NCI-H2196 (cell line): Measurements from ENCODE around the gene LMBRD1.
A peak's percentile ranks its signal among the peaks of the same experiment; 100 is the strongest.
"Not testable (repeated sequence)": the region's sequence is repeated elsewhere in the genome, so short reads cannot be mapped to it uniquely, and the experiment has no call there.

Source experiments
- DNase-seq: peaks from one replicate; lab custom pipeline; 2025; ENCODE audit not compliant: unreplicated experiment; lab: John Stamatoyannopoulos, UW

LMBRD1 gene

GRCh38 chr6:69798796-69799195 is 2.0 kb upstream of the LMBRD1 start:
- DNase-seq, result not testable (repeated sequence)

DNA sequence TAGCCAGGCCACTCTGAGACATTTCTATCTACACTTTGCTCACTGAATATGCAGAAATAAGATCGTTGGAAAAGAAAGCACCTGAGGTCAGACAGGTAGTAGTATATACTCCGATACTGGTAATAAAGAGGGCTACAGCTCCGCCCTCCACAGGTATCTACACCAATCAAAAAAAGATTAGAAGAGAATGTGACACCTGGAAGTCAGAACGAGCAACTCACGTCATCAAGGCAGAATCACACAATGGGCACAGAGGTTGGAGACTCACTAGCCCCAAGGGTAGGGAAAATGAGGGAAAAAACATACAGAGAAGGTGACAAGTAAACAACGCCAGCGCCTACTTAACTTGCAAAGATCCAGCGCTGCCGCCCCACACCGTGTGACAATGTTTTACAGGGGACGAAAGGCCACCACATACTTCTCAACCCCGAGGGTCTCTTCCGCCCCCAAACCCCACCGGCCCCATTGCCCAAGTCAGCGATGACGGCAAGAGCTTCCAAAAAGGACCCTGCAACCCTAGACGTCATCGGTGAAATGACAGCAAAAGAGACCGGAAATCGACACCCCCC is 653 bp downstream of the LMBRD1 start:
- DNase-seq, result peak; percentile 56

GRCh38 chr6:69795469-69796072 is 1.2 kb downstream of the LMBRD1 start:
- no peak for DNase-seq

GRCh38 chr6:69792292-69792691 is 4.5 kb downstream of the LMBRD1 start:
- DNase-seq, result no peak

GRCh38 chr6:69791065-69791471 is 5.7 kb downstream of the LMBRD1 start:
- DNase-seq, result no peak

DNA sequence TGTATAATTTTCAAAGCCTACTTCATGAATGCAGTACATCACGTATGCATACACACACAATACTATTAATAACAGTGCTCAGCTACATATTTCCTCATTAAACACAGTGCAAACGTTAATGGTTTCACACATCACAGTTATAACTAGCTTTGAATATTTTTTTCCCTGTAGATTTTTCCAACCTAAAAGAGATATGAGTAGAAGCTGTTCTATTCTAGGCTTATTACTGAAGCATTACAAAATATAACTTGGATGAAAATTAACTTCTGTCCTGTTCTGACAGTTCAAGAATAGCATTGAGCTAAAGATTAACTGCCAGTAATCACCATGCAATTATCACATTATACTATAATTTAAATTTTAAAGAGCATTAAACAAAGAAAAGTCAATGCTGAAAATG is 6.2 kb downstream of the LMBRD1 start:
- no peak for DNase-seq

GRCh38 chr6:69789578-69789977 is 7.2 kb downstream of the LMBRD1 start:
- no peak for DNase-seq

- not testable (repeated sequence) for DNase-seq
Observed at GRCh38 chr6:69787436-69787835, 9.4 kb downstream of the LMBRD1 start.

DNA sequence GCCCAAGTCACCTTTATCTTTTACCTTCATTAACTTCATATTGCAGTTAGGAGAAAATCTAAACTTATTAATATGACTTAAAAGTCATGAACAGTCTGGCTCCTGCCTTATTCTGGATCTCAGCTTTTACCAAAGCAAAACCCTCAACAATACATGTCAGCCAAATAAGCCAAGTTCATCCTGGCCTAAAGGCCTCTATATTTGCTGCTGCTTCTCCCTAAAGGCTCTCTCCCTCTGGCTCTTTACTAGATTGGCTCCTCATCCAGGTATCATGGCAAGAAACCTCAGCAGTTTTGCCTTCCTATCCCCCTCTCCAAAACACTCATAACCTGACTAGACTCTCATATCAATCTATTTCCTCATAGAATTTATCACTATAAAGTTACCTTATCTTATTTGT is 11.1 kb downstream of the LMBRD1 start:
- DNase-seq, result no peak

DNA sequence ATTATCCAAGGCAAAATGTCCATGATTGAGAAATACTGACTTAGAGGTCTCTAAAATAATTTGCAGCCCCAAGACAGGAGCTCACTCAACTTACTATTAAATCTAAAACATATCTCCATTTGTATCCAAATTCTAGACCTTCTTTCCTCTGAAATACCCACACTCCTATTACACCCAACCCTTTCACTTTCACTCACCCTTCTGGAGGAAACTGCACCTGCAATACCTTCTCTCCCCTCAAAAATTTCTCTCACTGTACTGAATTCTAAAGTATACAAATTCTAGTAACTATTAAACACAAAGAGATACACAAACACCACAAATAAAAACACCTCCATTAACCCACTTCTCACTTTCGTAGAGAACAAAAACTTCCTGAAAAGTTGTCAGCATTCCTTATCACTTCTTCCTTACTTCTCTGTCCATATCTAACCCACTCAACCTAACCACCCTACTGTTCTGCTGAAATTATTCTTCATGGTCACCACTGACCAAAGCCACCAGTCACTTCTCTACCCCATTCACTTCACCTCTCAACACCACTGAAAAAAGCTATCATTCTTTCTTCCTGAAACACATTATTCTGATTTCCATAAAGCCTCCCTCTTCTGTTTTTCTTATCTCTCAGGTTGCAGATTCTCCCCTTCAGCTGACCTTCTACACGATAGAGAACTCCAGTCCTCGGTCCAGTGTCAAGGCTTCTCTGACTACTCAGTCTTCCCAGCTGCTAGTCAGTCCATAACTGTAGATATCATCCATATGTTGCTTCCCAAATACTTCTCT is 12.0 kb downstream of the LMBRD1 start:
- no peak for DNase-seq

DNA sequence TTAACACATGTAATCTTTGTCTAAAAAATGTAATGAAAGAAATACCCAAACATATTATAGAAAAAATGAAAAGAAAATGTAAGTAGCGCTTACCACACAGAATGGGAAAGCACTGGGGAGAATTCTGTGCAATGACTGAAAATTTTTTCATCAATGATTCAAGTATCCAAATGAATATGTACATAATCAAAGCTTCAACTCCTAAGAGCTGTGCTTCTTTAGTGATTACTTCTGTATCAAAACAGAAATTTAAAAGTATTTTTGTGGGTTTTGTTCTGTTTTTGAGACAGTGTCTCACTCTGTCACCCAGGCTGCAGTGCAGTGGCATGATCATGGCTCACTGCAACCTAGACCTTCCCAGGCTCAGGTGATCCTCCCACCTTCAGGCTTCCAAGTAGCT is 13.7 kb downstream of the LMBRD1 start:
- DNase-seq, result no peak

DNA sequence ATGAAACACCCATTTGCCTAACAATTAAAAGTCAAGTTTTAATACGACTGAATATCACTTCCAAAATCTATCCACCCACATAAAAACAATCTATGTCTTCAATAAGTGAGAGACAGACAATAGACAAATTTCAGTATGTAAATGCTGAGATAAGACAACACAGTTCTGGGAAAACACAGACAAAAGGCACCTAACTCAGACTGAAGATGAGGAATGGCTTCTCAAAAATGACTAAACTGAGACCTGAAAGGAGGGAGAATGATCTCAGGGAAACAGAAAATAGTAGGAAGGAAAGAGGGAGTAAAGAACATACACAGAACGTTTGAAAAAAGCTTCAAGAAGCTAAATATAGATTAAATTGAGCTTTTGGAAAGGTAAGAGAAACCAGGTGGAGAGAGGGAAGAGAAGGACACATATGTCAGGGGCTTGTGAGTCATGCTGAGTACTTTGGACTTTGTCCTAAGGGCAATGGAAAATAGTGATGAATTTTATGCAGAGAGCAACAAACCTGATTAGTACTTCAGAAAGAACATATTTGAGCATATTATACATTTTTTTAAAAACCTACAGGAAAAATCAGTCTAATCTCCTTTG is 16.1 kb downstream of the LMBRD1 start:
- DNase-seq, result no peak

GRCh38 chr6:69775941-69776340 is 20.9 kb downstream of the LMBRD1 start:
- DNase-seq, result no peak

DNA sequence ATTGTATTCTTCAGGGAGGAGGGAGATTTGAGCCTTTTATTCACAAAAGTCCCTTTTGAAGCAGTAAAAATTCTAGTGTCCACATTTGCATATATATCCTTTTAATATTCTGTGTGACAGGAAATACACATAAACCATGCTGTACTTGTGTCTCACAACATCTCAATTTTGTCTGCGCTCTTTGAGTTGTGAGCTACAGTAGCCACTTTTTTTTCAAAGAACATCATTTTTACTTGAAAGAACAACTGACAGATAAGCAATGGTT is 21.3 kb downstream of the LMBRD1 start:
- no peak for DNase-seq

DNA sequence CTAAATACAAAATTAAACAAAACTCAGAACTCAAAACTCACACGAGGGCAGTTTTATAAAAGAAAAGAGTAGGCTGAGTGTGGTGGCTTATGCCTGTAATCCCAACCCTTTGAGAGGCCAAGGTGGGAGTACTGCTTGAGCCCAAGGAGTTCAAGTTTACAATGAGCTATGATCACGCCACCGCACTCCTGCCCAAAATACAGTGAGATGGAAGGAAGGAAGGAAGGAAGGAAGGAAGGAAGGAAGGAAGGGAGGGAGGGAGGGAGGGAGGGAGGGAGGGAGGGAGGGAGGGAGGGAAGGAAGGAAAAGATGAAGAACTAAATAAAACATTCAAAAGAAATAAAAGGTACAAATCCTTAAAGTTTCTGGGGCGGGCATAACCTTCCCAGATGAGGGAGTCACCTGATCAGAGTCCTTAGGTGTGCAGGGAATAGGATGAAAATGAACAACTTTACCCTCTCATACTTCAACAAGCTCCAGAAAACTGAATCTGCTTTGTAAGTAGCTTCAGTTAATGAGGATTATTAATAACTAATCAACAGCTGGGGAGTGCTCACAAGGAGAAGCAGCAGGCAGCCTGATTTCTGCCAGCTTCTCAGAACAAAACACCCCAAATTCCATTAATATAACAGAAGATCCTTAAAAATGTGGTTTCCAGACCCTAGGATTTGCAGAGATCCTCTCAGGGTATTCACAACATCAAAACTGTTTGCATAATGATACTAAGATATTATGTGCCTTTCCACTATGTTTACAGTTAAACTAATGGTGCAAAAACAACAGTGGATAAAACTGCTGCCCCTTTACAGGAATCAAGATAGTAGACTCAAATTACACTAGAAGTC is 21.8 kb downstream of the LMBRD1 start:
- DNase-seq, result no peak

DNA sequence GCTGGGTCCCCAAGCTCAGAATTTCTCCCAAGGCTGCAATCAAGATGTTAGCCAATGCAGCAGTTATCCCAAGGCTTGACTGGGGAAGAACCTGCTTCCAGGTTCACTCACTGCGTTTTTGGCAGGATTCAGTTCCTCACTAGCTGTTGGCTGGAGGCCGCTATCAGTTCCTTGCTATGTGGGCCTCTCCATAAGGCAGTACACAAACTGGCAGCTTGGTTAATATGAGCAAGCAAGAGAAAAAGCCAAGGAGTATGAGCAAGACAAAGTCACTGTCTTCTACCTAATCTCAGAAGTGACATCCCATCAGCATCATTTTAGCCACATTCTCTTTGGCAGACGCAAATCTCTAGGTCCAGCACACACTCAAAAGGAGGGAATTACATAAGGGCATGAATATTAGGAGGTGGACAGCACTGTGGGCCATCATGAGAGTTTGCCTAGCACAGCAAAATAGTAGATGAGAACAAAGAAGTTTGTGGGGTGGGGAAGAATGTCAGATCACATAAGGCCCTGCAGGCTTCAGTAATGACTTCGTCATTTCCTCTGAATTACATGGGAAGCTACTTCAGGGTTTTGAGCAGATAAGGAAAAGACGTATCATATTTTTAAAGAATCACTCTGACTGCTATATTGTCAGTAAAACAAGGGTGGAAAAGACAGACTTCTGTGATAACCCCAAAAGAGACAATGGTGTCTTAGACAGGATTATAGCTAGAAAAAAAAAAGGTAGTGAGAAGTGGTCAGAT is 25.5 kb downstream of the LMBRD1 start:
- DNase-seq, result no peak

- no peak for DNase-seq
Observed at GRCh38 chr6:69768664-69769063, 28.1 kb downstream of the LMBRD1 start.

- DNase-seq, result no peak
Observed at GRCh38 chr6:69763763-69764162, 33.0 kb downstream of the LMBRD1 start.

DNA sequence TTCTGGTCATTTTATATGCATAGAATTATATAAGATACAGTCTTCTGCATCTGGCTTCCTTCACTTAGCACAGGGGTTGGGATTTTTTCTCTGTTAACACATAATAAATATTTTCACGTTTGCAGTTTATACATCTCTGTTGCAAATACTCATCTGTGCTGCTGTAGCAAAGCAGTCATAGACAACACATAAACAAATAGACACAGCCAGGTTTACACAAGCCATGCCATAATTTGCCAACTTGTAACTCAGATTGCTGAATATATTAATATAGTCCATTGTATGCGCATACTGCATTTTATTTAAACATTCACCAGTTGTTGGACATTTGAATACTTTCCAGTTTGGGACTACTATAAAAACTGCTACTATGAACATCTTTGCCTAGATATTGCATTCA is 35.0 kb downstream of the LMBRD1 start:
- DNase-seq, result no peak

- DNase-seq, result no peak
Observed at GRCh38 chr6:69758214-69758613, 38.6 kb downstream of the LMBRD1 start.

GRCh38 chr6:69756907-69757306 is 39.9 kb downstream of the LMBRD1 start:
- DNase-seq, result no peak
